AG09309 (cell line): ENCODE measurements around the gene HMX1.

Experiments used
- DNase-seq: peaks from one replicate; pipeline ENCODE4 v3.0.0-alpha.2; 2010; ENCODE audit warnings: low read depth
- H3K4me3 ChIP-seq: 2 replicates; pipeline ENCODE4 v1.5.1; 2011; ENCODE audit warnings: mild to moderate bottlenecking, low read depth, low read length, moderate library complexity; ENCODE audit not compliant: control insufficient read depth
- CTCF ChIP-seq: IDR thresholded peaks from 2 replicates; pipeline ENCODE4 v1.5.1; 2011; ENCODE audit warnings: mild to moderate bottlenecking, low read depth, low read length, inconsistent platforms; ENCODE audit not compliant: insufficient read depth, control insufficient read depth; ENCODE audit errors: missing control alignments

HMX1 gene

GRCh38 chr4:8846826-8847225, 24.8 kb downstream of the HMX1 start:
- no peak for TF ChIP-seq CTCF
- DNase-seq, result no peak

GRCh38 chr4:8846046-8846720, 25.5 kb downstream of the HMX1 start:
- TF ChIP-seq CTCF, result no peak
- DNase-seq, result no peak

More at GRCh38 chr4:8846826-8847225, 24.8 kb downstream of the HMX1 start:
- H3K4me3 ChIP-seq, result no peak overlapping the region

GRCh38 chr4:8844976-8845690, 26.5 kb downstream of the HMX1 start:
- no peak for TF ChIP-seq CTCF
- no peak overlapping the region for H3K4me3 ChIP-seq
- DNase-seq, result no peak

More at GRCh38 chr4:8846046-8846720, 25.5 kb downstream of the HMX1 start:
- no peak overlapping the region for H3K4me3 ChIP-seq

GRCh38 chr4:8843597-8843996, 28.0 kb downstream of the HMX1 start:
- no peak for TF ChIP-seq CTCF
- no peak overlapping the region for H3K4me3 ChIP-seq
- no peak for DNase-seq

- no peak overlapping the region for H3K4me3 ChIP-seq
- no peak for DNase-seq
- TF ChIP-seq CTCF, result no peak
These were observed 29.0 kb downstream of the HMX1 start for GRCh38 chr4:8842614-8843013.

GRCh38 chr4:8841678-8842268, 29.9 kb downstream of the HMX1 start:
- H3K4me3 ChIP-seq, result no peak overlapping the region
- no peak for DNase-seq

More at GRCh38 chr4:8841678-8842268, 29.9 kb downstream of the HMX1 start:
- no peak for TF ChIP-seq CTCF
